Dendritic cell treated with granulocyte-macrophage colony-stimulating factor and Interleukin-4, amounts not matched to agents 40 ng/mL and 50 ng/mL, for 4 days (primary cell): ENCODE measurements around the gene HSPH1.
"Not testable (repeated sequence)": the region's sequence is repeated elsewhere in the genome, so short reads cannot be mapped to it uniquely, and the experiment has no call there.

Experiments
- H3K27ac Mint-ChIP-seq: one replicate; pipeline ENCODE4 v1.8.0; 2022; ENCODE audit warnings: mild to moderate bottlenecking, mixed read lengths
- H3K27me3 Mint-ChIP-seq: one replicate; pipeline ENCODE4 v1.8.0; 2022; ENCODE audit warnings: mild to moderate bottlenecking, mixed read lengths
- H3K36me3 Mint-ChIP-seq: one replicate; pipeline ENCODE4 v1.8.0; 2022; ENCODE audit warnings: low read depth, mixed read lengths
- H3K4me1 Mint-ChIP-seq: one replicate; pipeline ENCODE4 v1.8.0; 2022; ENCODE audit warnings: low read depth, mixed read lengths
- H3K4me3 Mint-ChIP-seq: one replicate; pipeline ENCODE4 v1.8.0; 2022; ENCODE audit warnings: mild to moderate bottlenecking, moderate library complexity, mixed read lengths
- H3K9me3 Mint-ChIP-seq: one replicate; pipeline ENCODE4 v1.8.0; 2022; ENCODE audit warnings: mixed read lengths
- intact Hi-C: fragments of 100-400 bp; cut with micrococcal nuclease; formaldehyde crosslinking; loops from one replicate; pipeline ENCODE4 v1.15.0; 2022

Gene HSPH1

GRCh38 chr13:31195616-31196015 is 33.9 kb upstream of the HSPH1 start:
- Mint-ChIP-seq H3K36me3 (no peaks in the 10 kb centered on the region), H3K27ac (no peak overlapping the region), H3K4me1 (peaks cover 25% of the 10 kb centered on the region), H3K4me3 (no peak overlapping the region), H3K9me3 (no peaks in the 10 kb centered on the region), H3K27me3 (peaks cover 6% of the 10 kb centered on the region)
- intact Hi-C loops, result loop anchor here (10.0 kb wide), 1 partner anchor 229 kb away; no protein-coding TSS in a partner anchor

- no peaks in the 10 kb centered on the region for H3K36me3 Mint-ChIP-seq
- H3K4me1 Mint-ChIP-seq, result peaks cover 9% of the 10 kb centered on the region
- peaks cover 10% of the 10 kb centered on the region for H3K27me3 Mint-ChIP-seq
- H3K4me3 Mint-ChIP-seq, result no peak overlapping the region
- no peaks in the 10 kb centered on the region for H3K9me3 Mint-ChIP-seq
- intact Hi-C loops, result loop anchor here (10.0 kb wide), 1 partner anchor 232 kb away; no protein-coding TSS in a partner anchor
- H3K27ac Mint-ChIP-seq, result no peak overlapping the region
Observed at GRCh38 chr13:31192306-31192705, 30.6 kb upstream of the HSPH1 start.

GRCh38 chr13:31191748-31192147 is 30.0 kb upstream of the HSPH1 start:
- Mint-ChIP-seq H3K27ac (no peak overlapping the region), H3K4me3 (no peak overlapping the region), H3K4me1 (peaks cover 9% of the 10 kb centered on the region), H3K27me3 (peaks cover 10% of the 10 kb centered on the region), H3K9me3 (no peaks in the 10 kb centered on the region), H3K36me3 (no peaks in the 10 kb centered on the region)
- intact Hi-C loops, result loop anchor here (10.0 kb wide), 1 partner anchor 233 kb away; no protein-coding TSS in a partner anchor

GRCh38 chr13:31184981-31185645 is 23.4 kb upstream of the HSPH1 start:
- Mint-ChIP-seq H3K27ac (no peak overlapping the region), H3K27me3 (peaks cover 6% of the 10 kb centered on the region), H3K4me1 (no peaks in the 10 kb centered on the region), H3K36me3 (no peaks in the 10 kb centered on the region), H3K9me3 (no peaks in the 10 kb centered on the region), H3K4me3 (no peak overlapping the region)
- intact Hi-C loops, result no loop called here

GRCh38 chr13:31184451-31184850 is 22.7 kb upstream of the HSPH1 start:
- no peak overlapping the region for H3K27ac Mint-ChIP-seq
- H3K36me3 Mint-ChIP-seq, result no peaks in the 10 kb centered on the region
- peaks cover 6% of the 10 kb centered on the region for H3K4me1 Mint-ChIP-seq
- no peaks in the 10 kb centered on the region for H3K9me3 Mint-ChIP-seq
- H3K27me3 Mint-ChIP-seq, result peaks cover 5% of the 10 kb centered on the region
- intact Hi-C loops, result no loop called here
- no peak overlapping the region for H3K4me3 Mint-ChIP-seq

GRCh38 chr13:31182987-31183386 is 21.3 kb upstream of the HSPH1 start:
- peaks cover 9% of the 10 kb centered on the region for H3K4me1 Mint-ChIP-seq
- H3K36me3 Mint-ChIP-seq, result no peaks in the 10 kb centered on the region
- intact Hi-C loops, result no loop called here
- H3K27ac Mint-ChIP-seq, result no peak overlapping the region
- H3K4me3 Mint-ChIP-seq, result no peak overlapping the region
- peaks cover 4% of the 10 kb centered on the region for H3K27me3 Mint-ChIP-seq
- H3K9me3 Mint-ChIP-seq, result peaks cover 4% of the 10 kb centered on the region

- Mint-ChIP-seq H3K36me3 (no peaks in the 10 kb centered on the region), H3K9me3 (peaks cover 11% of the 10 kb centered on the region), H3K4me1 (peaks cover 9% of the 10 kb centered on the region), H3K27ac (no peak overlapping the region), H3K4me3 (no peak overlapping the region), H3K27me3 (peaks cover 2% of the 10 kb centered on the region)
- intact Hi-C loops, result no loop called here
Observed at GRCh38 chr13:31179754-31180153, 18.1 kb upstream of the HSPH1 start.

GRCh38 chr13:31179241-31179640 is 17.5 kb upstream of the HSPH1 start:
- H3K9me3 Mint-ChIP-seq, result peaks cover 11% of the 10 kb centered on the region
- H3K4me3 Mint-ChIP-seq, result no peak overlapping the region
- intact Hi-C loops, result no loop called here
- no peaks in the 10 kb centered on the region for H3K36me3 Mint-ChIP-seq
- H3K27me3 Mint-ChIP-seq, result peaks cover 4% of the 10 kb centered on the region
- H3K27ac Mint-ChIP-seq, result no peak overlapping the region
- H3K4me1 Mint-ChIP-seq, result peaks cover 9% of the 10 kb centered on the region

- H3K4me3 Mint-ChIP-seq, H3K36me3 Mint-ChIP-seq, H3K27me3 Mint-ChIP-seq, H3K27ac Mint-ChIP-seq, H3K4me1 Mint-ChIP-seq, intact Hi-C loops: not testable (repeated sequence)
- H3K9me3 Mint-ChIP-seq, result peaks cover 11% of the 10 kb centered on the region
Observed at GRCh38 chr13:31177813-31178495, 16.2 kb upstream of the HSPH1 start.

- H3K27ac Mint-ChIP-seq, result no peak overlapping the region
Observed at GRCh38 chr13:31175847-31176532, 14.3 kb upstream of the HSPH1 start.

GRCh38 chr13:31174018-31174417 is 12.3 kb upstream of the HSPH1 start:
- H3K4me3 Mint-ChIP-seq, result no peak overlapping the region
- intact Hi-C loops, result no loop called here
- peaks cover 7% of the 10 kb centered on the region for H3K27me3 Mint-ChIP-seq
- peaks cover 11% of the 10 kb centered on the region for H3K9me3 Mint-ChIP-seq
- no peaks in the 10 kb centered on the region for H3K4me1 Mint-ChIP-seq
- H3K36me3 Mint-ChIP-seq, result no peaks in the 10 kb centered on the region
- H3K27ac Mint-ChIP-seq, result no peak overlapping the region

More at GRCh38 chr13:31175847-31176532, 14.3 kb upstream of the HSPH1 start:
- no peak overlapping the region for H3K4me3 Mint-ChIP-seq
- H3K4me1 Mint-ChIP-seq, result peaks cover 9% of the 10 kb centered on the region
- H3K27me3 Mint-ChIP-seq, result peaks cover 4% of the 10 kb centered on the region
- H3K9me3 Mint-ChIP-seq, result peaks cover 11% of the 10 kb centered on the region
- intact Hi-C loops, result no loop called here
- H3K36me3 Mint-ChIP-seq, result no peaks in the 10 kb centered on the region

- Mint-ChIP-seq H3K4me3 (no peak overlapping the region), H3K27me3 (peaks cover 4% of the 10 kb centered on the region), H3K27ac (no peak overlapping the region), H3K4me1 (no peaks in the 10 kb centered on the region), H3K36me3 (no peaks in the 10 kb centered on the region), H3K9me3 (peaks cover 3% of the 10 kb centered on the region)
- intact Hi-C loops, result no loop called here
Observed at GRCh38 chr13:31172535-31172934, 10.8 kb upstream of the HSPH1 start.

GRCh38 chr13:31172001-31172400 is 10.3 kb upstream of the HSPH1 start:
- H3K4me3 Mint-ChIP-seq, result no peak overlapping the region
- intact Hi-C loops, result no loop called here
- H3K9me3 Mint-ChIP-seq, result no peaks in the 10 kb centered on the region
- no peak overlapping the region for H3K27ac Mint-ChIP-seq
- H3K36me3 Mint-ChIP-seq, result no peaks in the 10 kb centered on the region
- peaks cover 4% of the 10 kb centered on the region for H3K27me3 Mint-ChIP-seq
- H3K4me1 Mint-ChIP-seq, result no peaks in the 10 kb centered on the region

- intact Hi-C loops, result no loop called here
- Mint-ChIP-seq H3K9me3 (no peaks in the 10 kb centered on the region), H3K4me3 (no peak overlapping the region), H3K36me3 (no peaks in the 10 kb centered on the region), H3K27me3 (peaks cover 3% of the 10 kb centered on the region), H3K4me1 (no peaks in the 10 kb centered on the region), H3K27ac (no peak overlapping the region)
Observed at GRCh38 chr13:31168736-31169135, 7.0 kb upstream of the HSPH1 start.
